ENCODE results near the gene ZCCHC2. TPM values are rescaled to one million over a fixed set of nuclear protein-coding genes. Genes with fewer than 3 reads are reported as not detected.
A peak's percentile ranks its signal among the peaks of the same experiment; 100 is the strongest.

Gene ZCCHC2
- total and polyA plus RNA-seq, 2 donors (not counting 3 experiments of a cell fraction or from before 2014, with no cell fraction given) = 16.2 to 27.2 TPM

- DNase-seq (ENCODE audit: low read depth, low spot score) (peak; percentile 66), FAIRE-seq (peak; percentile 12)
- no TSS peak for BruUV-seq (replicated peaks)
- intact Hi-C loops (cut with micrococcal nuclease) (no loop called here), dilution Hi-C loops (cut with MboI; ENCODE audit: extremely low pct_ligation_motif_present, low sequenced_read_pairs) (no loop called here)
- Histone ChIP-seq H3K9ac (replicated peaks; ENCODE audit: extremely low read depth, insufficient read depth, low read length) (peak overlapping the region; percentile 12), H2AFZ (ENCODE audit: low read depth, low read length) (peak overlapping the region; percentile 83), H3K4me3 (replicated peaks in 1 of 3; ENCODE audit: insufficient read depth in 1 of 3, low read depth in 1 of 3, low read length in 3 of 3) (peak overlapping the region; percentile 14 to 58 (median 20)), H3K4me2 (ENCODE audit: insufficient read depth, low read length) (peak overlapping the region; percentile 90), H3K27me3 (ENCODE audit: control insufficient read depth in 2 of 2, insufficient read depth in 2 of 2, low read length in 2 of 2) (no peaks in the 10 kb centered on the region), H3K36me3 (ENCODE audit: control insufficient read depth in 2 of 2, extremely low read depth in 1 of 2, insufficient read depth in 2 of 2, low read length in 2 of 2) (no peaks in the 10 kb centered on the region), H3K4me1 (ENCODE audit: control insufficient read depth, extremely low read depth, insufficient read depth, low read length) (peaks cover 4% of the 10 kb centered on the region), H3K9me3 (replicated peaks; ENCODE audit: control insufficient read depth, insufficient read depth, low read length) (no peaks in the 10 kb centered on the region), H3K9me1 (replicated peaks; ENCODE audit: control insufficient read depth, extremely low read depth, insufficient read depth, low read length) (no peaks in the 10 kb centered on the region), H4K20me1 (replicated peaks; ENCODE audit: control insufficient read depth, extremely low read depth, insufficient read depth, low read length) (no peaks in the 10 kb centered on the region), H3K79me2 (ENCODE audit: control insufficient read depth, insufficient read depth, low read length) (no peaks in the 10 kb centered on the region), H3K27ac (ENCODE audit: insufficient read depth, low read depth, low read length) (no peak overlapping the region)
- CTCF ChIA-PET = interaction anchor here (0.6 to 1.8 kb wide), 10 partner anchors 10 to 80 kb away, joined by 3 to 10 read pairs (median 4); partner anchors contain the start of gene ZCCHC2
- POLR2A ChIA-PET = no interaction called here
- TF ChIP-seq MYC (IDR thresholded peaks at IDR 0.05; ENCODE audit: low read depth, low read length) (no peak), CTCF (IDR thresholded peaks at IDR 0.05; ENCODE audit: extremely low read depth in 1 of 2, insufficient read depth in 1 of 2, low read depth in 1 of 2, low read length in 2 of 2) (no peak), FOS (IDR thresholded peaks at IDR 0.05; ENCODE audit: borderline replicate concordance, insufficient read depth, low read length) (no peak), POLR2AphosphoS5 (IDR thresholded peaks at IDR 0.05; ENCODE audit: insufficient read depth, low read depth, low read length) (no peak), JUN (IDR thresholded peaks at IDR 0.05; ENCODE audit: borderline replicate concordance, insufficient read depth, insufficient read length, low read depth) (no peak)
Measured at GRCh38 chr18:62505669-62506494, 16.9 kb upstream of the ZCCHC2 start.

Measured in endothelial cell of umbilical vein (primary cell).